Liver (tissue), 9 donors: ENCODE results near the gene SOWAHA. TPM values are rescaled to one million over a fixed set of nuclear protein-coding genes. Genes with fewer than 3 reads are reported as not detected.
A peak's percentile ranks its signal among the peaks of the same experiment; 100 is the strongest.

ENCODE experiments used
- DNase-seq: peaks from one replicate; pipeline ENCODE4 v3.0.0-alpha.2; 2017; ENCODE audit warnings: low spot score
- H3K27ac ChIP-seq, 2 donors: one replicate each; pipeline ENCODE4 v1.7.0; 2013; ENCODE audit warnings: inconsistent platforms in 2 of 2, low read length in 2 of 2, control low read depth in 1 of 2, low read depth in 1 of 2, mild to moderate bottlenecking in 1 of 2
- H3K27me3 ChIP-seq, 4 donors: one replicate each; pipeline versions ENCODE4 v1.6.1 to v1.7.0; 2013; ENCODE audit warnings: low read length in 3 of 4, inconsistent platforms in 1 of 4, mild to moderate bottlenecking in 1 of 4, moderate library complexity in 1 of 4; ENCODE audit not compliant: control insufficient read depth in 4 of 4, insufficient read depth in 4 of 4
- H3K36me3 ChIP-seq, 4 donors: one replicate each; pipeline versions ENCODE4 v1.6.1 to v1.7.0; 2013; ENCODE audit warnings: low read length in 3 of 4, mild to moderate bottlenecking in 3 of 4, low read depth in 1 of 4, moderate library complexity in 1 of 4; ENCODE audit not compliant: control insufficient read depth in 4 of 4, insufficient read depth in 3 of 4
- H3K4me1 ChIP-seq, 4 donors: one replicate each; pipeline versions ENCODE4 v1.6.1 to v1.7.0; 2013; ENCODE audit warnings: low read length in 3 of 4, mild to moderate bottlenecking in 3 of 4, moderate library complexity in 1 of 4; ENCODE audit not compliant: control insufficient read depth in 4 of 4, insufficient read depth in 4 of 4
- H3K4me3 ChIP-seq, 3 donors: one replicate each; pipeline versions ENCODE4 v1.6.1 to v1.7.0; 2013; ENCODE audit warnings: low read length in 3 of 3, control low read depth in 1 of 3, low read depth in 1 of 3, mild to moderate bottlenecking in 1 of 3
- H3K9ac ChIP-seq, 2 donors: one replicate each; pipeline ENCODE4 v1.7.0; 2013; ENCODE audit warnings: low read length in 2 of 2, mild to moderate bottlenecking in 2 of 2, moderate library complexity in 2 of 2, control low read depth in 1 of 2, low read depth in 1 of 2
- H3K9me3 ChIP-seq, 4 donors: one replicate each; pipeline versions ENCODE4 v1.6.1 to v1.7.0; 2013; ENCODE audit warnings: low read length in 3 of 4; ENCODE audit not compliant: control insufficient read depth in 4 of 4
- CTCF ChIP-seq: fragments of 150-350 bp; IDR thresholded peaks from 2 replicates; pipeline ENCODE4 v1.5.1; 2017; ENCODE audit warnings: improper control_type of control experiment, low read depth, low read length; ENCODE audit not compliant: missing input control
- EGR1 ChIP-seq, 2 donors: IDR thresholded peaks; 2 replicates each; pipeline ENCODE4 v1.6.1; 2016 to 2018; ENCODE audit warnings: antibody characterized with exemption in 2 of 2, low read depth in 2 of 2
- FOXA1 ChIP-seq: IDR thresholded peaks from 2 replicates; pipeline ENCODE4 v1.6.1; 2016; ENCODE audit warnings: antibody characterized with exemption
- GABPA ChIP-seq, 2 donors: IDR thresholded peaks in 1 of 2; conservative IDR thresholded peaks in 1 of 2; 2 replicates each; pipeline ENCODE4 v1.6.1; 2016; ENCODE audit warnings: antibody characterized with exemption in 2 of 2, mild to moderate bottlenecking in 1 of 2, moderate library complexity in 1 of 2
- HNF4A ChIP-seq, 2 donors: conservative IDR thresholded peaks; 2 replicates each; pipeline ENCODE4 v1.6.1; 2016; ENCODE audit warnings: antibody characterized with exemption in 2 of 2, mild to moderate bottlenecking in 2 of 2
- HNF4G ChIP-seq: IDR thresholded peaks from 2 replicates; pipeline ENCODE4 v1.6.1; 2016; ENCODE audit warnings: antibody characterized with exemption
- JUND ChIP-seq, 2 donors: IDR thresholded peaks; 2 replicates each; pipeline ENCODE4 v1.6.1; 2016; ENCODE audit warnings: antibody characterized with exemption in 2 of 2
- RAD21 ChIP-seq, 2 donors: IDR thresholded peaks; 2 replicates each; pipeline ENCODE4 v1.6.1; 2016; ENCODE audit warnings: antibody characterized with exemption in 2 of 2, mild to moderate bottlenecking in 2 of 2
- SP1 ChIP-seq: IDR thresholded peaks from 2 replicates; pipeline ENCODE4 v1.6.1; 2018; ENCODE audit warnings: antibody characterized with exemption, mild to moderate bottlenecking
- TAF1 ChIP-seq: conservative IDR thresholded peaks from 2 replicates; pipeline ENCODE4 v1.6.1; 2016; ENCODE audit warnings: antibody characterized with exemption, mild to moderate bottlenecking
- WGBS: extraction: QIAGEN DNeasy Blood & Tissue Kit; methylation state at CpG from one replicate; pipeline ENCODE4 v1.1.7; 2013; 5-methylcytosine and 5-hydroxymethylcytosine counted together
- polyA plus RNA-seq, 2 donors: library from polyadenylated mRNA; stranded (reverse) in 1 of 2; unstranded in 1 of 2; fragments of 200-250 nt in 1 of 2; fragments of >200 nt in 1 of 2; fragmentation: Nextera tagmentation in 1 of 2; extraction: Ambion mirVana in 1 of 2; gene quantifications; one replicate each; pipeline versions ENCODE4 v1.2.1 to v1.2.3, GENCODE V29; 2013 to 2015
- total RNA-seq, 2 donors: library from RNA; depleted of rRNA; stranded (reverse); fragments of >200 nt; gene quantifications; one replicate each; pipeline ENCODE4 v1.2.3, GENCODE V29; 2014
- TF ChIP-seq, protein P1 (sequence below): IDR thresholded peaks from 2 replicates; pipeline ENCODE4 v1.6.1; 2016; ENCODE audit warnings: antibody characterized with exemption, mild to moderate bottlenecking
- TF ChIP-seq, protein P2 (sequence below): IDR thresholded peaks from 2 replicates; pipeline ENCODE4 v1.6.1; 2016; ENCODE audit warnings: antibody characterized with exemption
- TF ChIP-seq, protein P3 (sequence below): IDR thresholded peaks from 2 replicates; pipeline ENCODE4 v1.6.1; 2016; ENCODE audit warnings: antibody characterized with exemption
- TF ChIP-seq, protein P4 (sequence below): IDR thresholded peaks from 2 replicates; pipeline ENCODE4 v1.6.1; 2016; ENCODE audit warnings: antibody characterized with exemption
- donor health status: healthy.
- donor health status: healthy.
- donor health status: healthy.
- donor health status: healthy.
- donor health status: healthy.

Gene SOWAHA
- total and polyA plus RNA-seq, 4 donors: 1.3 to 2.2 (median 1.8) TPM

GRCh38 chr5:132813599-132814502 lies 749 bp downstream of the SOWAHA start (continued):
- TF ChIP-seq EGR1 (IDR thresholded peaks at IDR 0.05; ENCODE audit: low read depth in 2 of 2) (no peak), GABPA (IDR thresholded peaks at IDR 0.05 in 1 of 2, conservative IDR thresholded peaks at IDR 0.05 in 1 of 2) (no peak), TAF1 (no peak)
- TF ChIP-seq, protein P1, sequence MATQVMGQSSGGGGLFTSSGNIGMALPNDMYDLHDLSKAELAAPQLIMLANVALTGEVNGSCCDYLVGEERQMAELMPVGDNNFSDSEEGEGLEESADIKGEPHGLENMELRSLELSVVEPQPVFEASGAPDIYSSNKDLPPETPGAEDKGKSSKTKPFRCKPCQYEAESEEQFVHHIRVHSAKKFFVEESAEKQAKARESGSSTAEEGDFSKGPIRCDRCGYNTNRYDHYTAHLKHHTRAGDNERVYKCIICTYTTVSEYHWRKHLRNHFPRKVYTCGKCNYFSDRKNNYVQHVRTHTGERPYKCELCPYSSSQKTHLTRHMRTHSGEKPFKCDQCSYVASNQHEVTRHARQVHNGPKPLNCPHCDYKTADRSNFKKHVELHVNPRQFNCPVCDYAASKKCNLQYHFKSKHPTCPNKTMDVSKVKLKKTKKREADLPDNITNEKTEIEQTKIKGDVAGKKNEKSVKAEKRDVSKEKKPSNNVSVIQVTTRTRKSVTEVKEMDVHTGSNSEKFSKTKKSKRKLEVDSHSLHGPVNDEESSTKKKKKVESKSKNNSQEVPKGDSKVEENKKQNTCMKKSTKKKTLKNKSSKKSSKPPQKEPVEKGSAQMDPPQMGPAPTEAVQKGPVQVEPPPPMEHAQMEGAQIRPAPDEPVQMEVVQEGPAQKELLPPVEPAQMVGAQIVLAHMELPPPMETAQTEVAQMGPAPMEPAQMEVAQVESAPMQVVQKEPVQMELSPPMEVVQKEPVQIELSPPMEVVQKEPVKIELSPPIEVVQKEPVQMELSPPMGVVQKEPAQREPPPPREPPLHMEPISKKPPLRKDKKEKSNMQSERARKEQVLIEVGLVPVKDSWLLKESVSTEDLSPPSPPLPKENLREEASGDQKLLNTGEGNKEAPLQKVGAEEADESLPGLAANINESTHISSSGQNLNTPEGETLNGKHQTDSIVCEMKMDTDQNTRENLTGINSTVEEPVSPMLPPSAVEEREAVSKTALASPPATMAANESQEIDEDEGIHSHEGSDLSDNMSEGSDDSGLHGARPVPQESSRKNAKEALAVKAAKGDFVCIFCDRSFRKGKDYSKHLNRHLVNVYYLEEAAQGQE: no peak

GRCh38 chr5:132814503-132815294 lies 1.6 kb downstream of the SOWAHA start:
- no peak for DNase-seq
- H3K27ac ChIP-seq: no peak overlapping the region
- TF ChIP-seq CTCF (no peak), SP1 (no peak), FOXA1 (no peak), JUND (IDR thresholded peaks at IDR 0.05) (no peak), HNF4G (no peak), RAD21 (IDR thresholded peaks at IDR 0.05) (no peak), TAF1 (no peak), HNF4A (conservative IDR thresholded peaks at IDR 0.05) (no peak), EGR1 (IDR thresholded peaks at IDR 0.05; ENCODE audit: low read depth in 2 of 2) (no peak)
- TF ChIP-seq, protein P2, sequence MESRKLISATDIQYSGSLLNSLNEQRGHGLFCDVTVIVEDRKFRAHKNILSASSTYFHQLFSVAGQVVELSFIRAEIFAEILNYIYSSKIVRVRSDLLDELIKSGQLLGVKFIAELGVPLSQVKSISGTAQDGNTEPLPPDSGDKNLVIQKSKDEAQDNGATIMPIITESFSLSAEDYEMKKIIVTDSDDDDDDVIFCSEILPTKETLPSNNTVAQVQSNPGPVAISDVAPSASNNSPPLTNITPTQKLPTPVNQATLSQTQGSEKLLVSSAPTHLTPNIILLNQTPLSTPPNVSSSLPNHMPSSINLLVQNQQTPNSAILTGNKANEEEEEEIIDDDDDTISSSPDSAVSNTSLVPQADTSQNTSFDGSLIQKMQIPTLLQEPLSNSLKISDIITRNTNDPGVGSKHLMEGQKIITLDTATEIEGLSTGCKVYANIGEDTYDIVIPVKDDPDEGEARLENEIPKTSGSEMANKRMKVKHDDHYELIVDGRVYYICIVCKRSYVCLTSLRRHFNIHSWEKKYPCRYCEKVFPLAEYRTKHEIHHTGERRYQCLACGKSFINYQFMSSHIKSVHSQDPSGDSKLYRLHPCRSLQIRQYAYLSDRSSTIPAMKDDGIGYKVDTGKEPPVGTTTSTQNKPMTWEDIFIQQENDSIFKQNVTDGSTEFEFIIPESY: no peak
- TF ChIP-seq, protein P1: no peak
- TF ChIP-seq, protein P3, sequence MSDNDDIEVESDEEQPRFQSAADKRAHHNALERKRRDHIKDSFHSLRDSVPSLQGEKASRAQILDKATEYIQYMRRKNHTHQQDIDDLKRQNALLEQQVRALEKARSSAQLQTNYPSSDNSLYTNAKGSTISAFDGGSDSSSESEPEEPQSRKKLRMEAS: no peak
- TF ChIP-seq, protein P4, sequence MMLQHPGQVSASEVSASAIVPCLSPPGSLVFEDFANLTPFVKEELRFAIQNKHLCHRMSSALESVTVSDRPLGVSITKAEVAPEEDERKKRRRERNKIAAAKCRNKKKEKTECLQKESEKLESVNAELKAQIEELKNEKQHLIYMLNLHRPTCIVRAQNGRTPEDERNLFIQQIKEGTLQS: no peak
- H3K9me3 ChIP-seq: no peaks in the 10 kb centered on the region
- H3K9ac ChIP-seq: no peak overlapping the region
- no peaks in the 10 kb centered on the region for H3K36me3 ChIP-seq
- 83% methylated on average over 81 of the region's 81 CpGs for WGBS
- no peaks in the 10 kb centered on the region for H3K27me3 ChIP-seq
- peak overlapping the region in 1 of 3 donors; percentile 76 for H3K4me3 ChIP-seq
- peaks cover 0 to 15% (median 5%) of the 10 kb centered on the region in 4 donors for H3K4me1 ChIP-seq
